ENCODE data around the gene MRPL21. TPM values are rescaled to one million over a fixed set of nuclear protein-coding genes. Genes with fewer than 3 reads are reported as not detected.

Gene MRPL21
- total RNA-seq, 2 donors from 2014 or later = 63.8 to 64.9 TPM

DNA sequence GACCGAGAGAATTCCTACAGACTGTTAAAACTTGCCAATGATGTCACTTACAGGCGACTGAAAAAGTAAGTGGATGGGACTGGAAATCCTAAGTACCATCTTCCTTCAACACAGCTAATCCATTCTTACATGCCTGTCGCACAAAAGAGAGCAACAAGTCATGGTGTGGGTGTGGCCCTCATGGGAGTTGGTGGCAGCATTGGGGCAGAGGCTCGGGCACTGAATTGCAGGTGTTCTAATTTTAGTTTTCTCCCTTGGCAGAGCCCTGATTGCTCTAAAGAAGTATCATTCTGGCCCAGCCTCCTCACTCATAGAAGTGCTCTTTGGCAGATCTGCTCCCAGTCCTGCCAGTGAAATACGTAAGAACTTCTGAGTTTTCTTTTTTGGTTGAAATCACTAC lies 4.6 kb upstream of the MRPL21 start:
- Mint-ChIP-seq H3K4me1 (peaks cover 12% of the 10 kb centered on the region), H3K27ac (no peak overlapping the region)
- H3K36me3 ChIP-seq (ENCODE audit: control insufficient read depth, insufficient read depth, low read length) = peaks cover 54% of the 10 kb centered on the region

DNA sequence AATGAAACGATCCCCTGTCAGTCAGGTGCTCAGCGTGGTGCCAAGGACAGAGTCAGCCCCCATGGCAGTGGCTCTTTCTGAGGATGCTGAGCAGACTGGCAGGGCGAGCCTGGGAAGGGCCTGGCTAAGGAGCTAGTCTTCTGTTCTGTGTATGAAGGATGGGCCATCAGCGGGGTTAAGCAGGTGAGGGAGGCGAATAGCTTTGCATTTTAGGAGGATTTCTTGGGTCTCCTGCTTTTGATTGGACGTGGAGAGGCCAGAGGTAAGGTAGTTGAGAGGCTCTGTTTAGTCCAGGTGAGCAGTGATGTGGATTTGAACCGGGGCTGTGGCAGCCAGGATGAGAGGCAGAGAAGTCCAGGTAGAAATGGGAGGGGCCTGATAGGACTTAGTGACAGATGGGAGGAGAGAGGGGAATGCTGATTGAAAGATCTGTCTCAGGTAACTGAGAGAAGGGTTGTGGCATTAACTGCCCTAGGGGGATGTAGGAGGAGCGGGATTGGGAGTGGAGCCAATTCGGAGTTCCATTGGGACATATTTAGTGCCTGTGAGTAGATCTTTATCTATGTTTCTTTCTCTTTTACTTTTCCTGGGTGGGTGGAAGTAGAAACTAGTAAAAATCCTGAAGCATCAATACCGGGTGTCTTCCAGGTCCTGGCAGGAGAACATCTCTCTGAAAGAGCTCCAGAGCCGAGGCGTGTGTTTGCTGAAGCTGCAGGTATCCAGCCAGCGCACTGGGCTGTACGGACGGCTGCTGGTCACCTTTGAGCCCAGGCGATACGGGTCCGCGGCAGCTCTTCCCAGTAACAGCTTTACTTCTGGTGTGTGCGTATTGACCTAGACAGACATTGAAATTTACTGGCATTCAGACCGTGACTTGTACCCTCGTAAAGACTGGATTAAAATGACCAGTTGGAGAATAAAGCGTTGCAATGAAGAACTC lies 2.1 kb upstream of the MRPL21 start:
- H3K36me3 ChIP-seq (ENCODE audit: control insufficient read depth, insufficient read depth, low read length) = peaks cover 29% of the 10 kb centered on the region
- DNase-seq = no peak
- H3K9ac ChIP-seq (ENCODE audit: extremely low read depth, low read length, poor library complexity, severe bottlenecking) = no peak overlapping the region
- TF ChIP-seq, protein P1, sequence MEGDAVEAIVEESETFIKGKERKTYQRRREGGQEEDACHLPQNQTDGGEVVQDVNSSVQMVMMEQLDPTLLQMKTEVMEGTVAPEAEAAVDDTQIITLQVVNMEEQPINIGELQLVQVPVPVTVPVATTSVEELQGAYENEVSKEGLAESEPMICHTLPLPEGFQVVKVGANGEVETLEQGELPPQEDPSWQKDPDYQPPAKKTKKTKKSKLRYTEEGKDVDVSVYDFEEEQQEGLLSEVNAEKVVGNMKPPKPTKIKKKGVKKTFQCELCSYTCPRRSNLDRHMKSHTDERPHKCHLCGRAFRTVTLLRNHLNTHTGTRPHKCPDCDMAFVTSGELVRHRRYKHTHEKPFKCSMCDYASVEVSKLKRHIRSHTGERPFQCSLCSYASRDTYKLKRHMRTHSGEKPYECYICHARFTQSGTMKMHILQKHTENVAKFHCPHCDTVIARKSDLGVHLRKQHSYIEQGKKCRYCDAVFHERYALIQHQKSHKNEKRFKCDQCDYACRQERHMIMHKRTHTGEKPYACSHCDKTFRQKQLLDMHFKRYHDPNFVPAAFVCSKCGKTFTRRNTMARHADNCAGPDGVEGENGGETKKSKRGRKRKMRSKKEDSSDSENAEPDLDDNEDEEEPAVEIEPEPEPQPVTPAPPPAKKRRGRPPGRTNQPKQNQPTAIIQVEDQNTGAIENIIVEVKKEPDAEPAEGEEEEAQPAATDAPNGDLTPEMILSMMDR (conservative IDR thresholded peaks at IDR 0.05) = no peak
- no peak overlapping the region for H3K27ac Mint-ChIP-seq
- H3K4me1 ChIP-seq (ENCODE audit: control insufficient read depth, insufficient read depth, low read length) = no peaks in the 10 kb centered on the region
- H3K4me3 Mint-ChIP-seq = peak overlapping the region; percentile 93
- peaks cover 35% of the 10 kb centered on the region for H3K36me3 Mint-ChIP-seq (ENCODE audit: low read depth)
- 92 to 93% methylated on average over 18 to 23 of the region's 23 CpGs for WGBS, 2 experiments (ENCODE audit: insufficient coverage in 1 of 2, insufficient read length in 1 of 2)
- no peak overlapping the region for H3K27ac ChIP-seq (ENCODE audit: low read depth, low read length)
- H3K4me1 Mint-ChIP-seq = peaks cover 20% of the 10 kb centered on the region
- H3K27me3 ChIP-seq (ENCODE audit: control insufficient read depth, insufficient read depth, low read length, poor library complexity, severe bottlenecking) = no peaks in the 10 kb centered on the region
- no peaks in the 10 kb centered on the region for H3K9me3 Mint-ChIP-seq
- H3K27me3 Mint-ChIP-seq (ENCODE audit: insufficient read depth) = no peaks in the 10 kb centered on the region
- no peaks in the 10 kb centered on the region for H3K9me3 ChIP-seq (ENCODE audit: control insufficient read depth, low read length)
- peak overlapping the region; percentile 92 for H3K4me3 ChIP-seq (ENCODE audit: low read length)

More for the DNA sequence above, 4.6 kb upstream of the MRPL21 start:
- Mint-ChIP-seq H3K27me3 (ENCODE audit: insufficient read depth) (no peaks in the 10 kb centered on the region), H3K9me3 (no peaks in the 10 kb centered on the region), H3K36me3 (ENCODE audit: low read depth) (peaks cover 51% of the 10 kb centered on the region), H3K4me3 (no peak overlapping the region)
- Histone ChIP-seq H3K27ac (ENCODE audit: low read depth, low read length) (no peak overlapping the region), H3K27me3 (ENCODE audit: control insufficient read depth, insufficient read depth, low read length, poor library complexity, severe bottlenecking) (no peaks in the 10 kb centered on the region), H3K9ac (ENCODE audit: extremely low read depth, low read length, poor library complexity, severe bottlenecking) (no peak overlapping the region), H3K9me3 (ENCODE audit: control insufficient read depth, low read length) (no peaks in the 10 kb centered on the region), H3K4me3 (ENCODE audit: low read length) (no peak overlapping the region), H3K4me1 (ENCODE audit: control insufficient read depth, insufficient read depth, low read length) (no peaks in the 10 kb centered on the region)
- TF ChIP-seq, protein P1 (conservative IDR thresholded peaks at IDR 0.05) = no peak
- no peak for DNase-seq
- WGBS, 2 experiments (ENCODE audit: insufficient coverage in 1 of 2, insufficient read length in 1 of 2) = 94 to 100% methylated on average over 3 to 5 of the region's 5 CpGs

DNA sequence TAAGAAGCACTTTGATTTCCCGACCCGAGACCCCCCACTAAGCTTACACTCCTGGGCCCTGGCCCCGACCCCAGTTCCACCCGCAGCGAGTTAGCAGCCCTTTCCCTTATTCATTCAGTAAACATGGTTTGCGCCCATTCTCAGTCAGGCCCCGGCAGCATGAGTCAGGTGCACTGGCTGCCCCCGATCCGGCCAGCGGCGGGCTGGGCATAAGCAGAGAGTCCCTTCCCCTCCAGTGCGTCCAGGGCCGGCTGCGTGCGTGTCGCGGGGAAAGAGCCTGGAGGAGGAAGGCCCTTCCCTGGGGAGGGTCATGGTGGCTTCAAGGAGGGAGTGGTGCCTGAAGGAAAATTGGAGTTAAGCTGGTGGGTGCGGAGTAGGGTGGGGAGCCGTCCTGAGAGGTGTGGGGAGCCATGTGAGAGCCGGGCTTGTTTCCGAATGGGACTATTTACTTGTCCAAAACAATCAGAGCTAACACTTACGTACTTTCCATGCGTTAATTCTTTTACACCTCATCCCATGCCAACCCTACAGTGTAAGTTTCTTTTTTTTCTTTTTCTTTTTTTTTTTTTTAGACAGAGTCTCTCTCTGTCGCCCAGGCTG lies 716 bp upstream of the MRPL21 start:
- no peak for DNase-seq
- WGBS, 2 experiments (ENCODE audit: insufficient coverage in 1 of 2, insufficient read length in 1 of 2) = 4 to 10% methylated on average over 5 to 23 of the region's 24 CpGs
- no peaks in the 10 kb centered on the region for H3K27me3 Mint-ChIP-seq (ENCODE audit: insufficient read depth)
- Histone ChIP-seq H3K4me3 (ENCODE audit: low read length) (peak overlapping the region; percentile 92), H3K9ac (ENCODE audit: extremely low read depth, low read length, poor library complexity, severe bottlenecking) (peak overlapping the region; percentile 58), H3K27me3 (ENCODE audit: control insufficient read depth, insufficient read depth, low read length, poor library complexity, severe bottlenecking) (no peaks in the 10 kb centered on the region), H3K36me3 (ENCODE audit: control insufficient read depth, insufficient read depth, low read length) (peaks cover 35% of the 10 kb centered on the region), H3K9me3 (ENCODE audit: control insufficient read depth, low read length) (no peaks in the 10 kb centered on the region), H3K4me1 (ENCODE audit: control insufficient read depth, insufficient read depth, low read length) (no peaks in the 10 kb centered on the region), H3K27ac (ENCODE audit: low read depth, low read length) (no peak overlapping the region)
- peak overlapping the region; percentile 96 for H3K27ac Mint-ChIP-seq
- TF ChIP-seq, protein P1 (conservative IDR thresholded peaks at IDR 0.05) = no peak
- H3K36me3 Mint-ChIP-seq (ENCODE audit: low read depth) = peaks cover 36% of the 10 kb centered on the region
- H3K4me1 Mint-ChIP-seq = peaks cover 20% of the 10 kb centered on the region
- H3K4me3 Mint-ChIP-seq = peak overlapping the region; percentile 93
- H3K9me3 Mint-ChIP-seq = no peaks in the 10 kb centered on the region
